ENCODE results near the gene DSCAML1. TPM values are rescaled to one million over a fixed set of nuclear protein-coding genes. Genes with fewer than 3 reads are reported as not detected.
A peak's percentile ranks its signal among the peaks of the same experiment; 100 is the strongest.

DSCAML1 gene
- polyA plus RNA-seq, 1 donor from 2014 or later, result not detected

GRCh38 chr11:117826832-117827231 is 29.8 kb upstream of the DSCAML1 start:
- Mint-ChIP-seq H3K27ac (no peak overlapping the region), H3K4me3 (no peak overlapping the region), H3K36me3 (no peaks in the 10 kb centered on the region), H3K9me3 (peaks cover 0 to 2% (median 0%) of the 10 kb centered on the region in 3 donors), H3K4me1 (peaks cover 1 to 11% (median 5%) of the 10 kb centered on the region in 3 donors), H3K27me3 (peaks cover 20% of the 10 kb centered on the region)

GRCh38 chr11:117826190-117826570 is 29.2 kb upstream of the DSCAML1 start:
- Mint-ChIP-seq H3K4me3 (no peak overlapping the region), H3K27me3 (peaks cover 22% of the 10 kb centered on the region), H3K9me3 (peaks cover 0 to 2% (median 0%) of the 10 kb centered on the region in 3 donors), H3K4me1 (peaks cover 1 to 11% (median 5%) of the 10 kb centered on the region in 3 donors), H3K36me3 (no peaks in the 10 kb centered on the region), H3K27ac (no peak overlapping the region)

- peaks cover 18% of the 10 kb centered on the region for H3K27me3 Mint-ChIP-seq
- no peaks in the 10 kb centered on the region for H3K36me3 Mint-ChIP-seq
- no peak overlapping the region for H3K4me3 Mint-ChIP-seq
- H3K27ac Mint-ChIP-seq, result peak overlapping the region in 1 of 3 donors; percentile 53
- H3K9me3 Mint-ChIP-seq, result peaks cover 0 to 2% (median 0%) of the 10 kb centered on the region in 3 donors
- H3K4me1 Mint-ChIP-seq, result peaks cover 1 to 11% (median 5%) of the 10 kb centered on the region in 3 donors
Observed at GRCh38 chr11:117825538-117826189, 28.6 kb upstream of the DSCAML1 start.

GRCh38 chr11:117824571-117825537 is 27.8 kb upstream of the DSCAML1 start, which contains the start of gene FXYD2:
Gene FXYD2 (minus strand): TSS chr11:117824744. CDS start chr11:117824678, 66 bp downstream.
- no peaks in the 10 kb centered on the region for H3K36me3 Mint-ChIP-seq
- H3K4me1 Mint-ChIP-seq, result peaks cover 1 to 11% (median 5%) of the 10 kb centered on the region in 3 donors
- peaks cover 14% of the 10 kb centered on the region for H3K27me3 Mint-ChIP-seq
- no peak within 1 kb of the TSS for H3K4me3 Mint-ChIP-seq
- no peak within 1 kb of the TSS for H3K27ac Mint-ChIP-seq
- no peaks in the 10 kb centered on the region for H3K9me3 Mint-ChIP-seq

GRCh38 chr11:117823946-117824420 is 27.0 kb upstream of the DSCAML1 start:
- H3K27ac Mint-ChIP-seq, result no peak overlapping the region
- H3K4me3 Mint-ChIP-seq, result no peak overlapping the region
- H3K36me3 Mint-ChIP-seq, result no peaks in the 10 kb centered on the region
- H3K27me3 Mint-ChIP-seq, result peaks cover 14% of the 10 kb centered on the region
- no peaks in the 10 kb centered on the region for H3K9me3 Mint-ChIP-seq
- H3K4me1 Mint-ChIP-seq, result peaks cover 1 to 11% (median 5%) of the 10 kb centered on the region in 3 donors

GRCh38 chr11:117823294-117823945 is 26.4 kb upstream of the DSCAML1 start:
- no peaks in the 10 kb centered on the region for H3K9me3 Mint-ChIP-seq

GRCh38 chr11:117822074-117823033 is 25.3 kb upstream of the DSCAML1 start:
- Mint-ChIP-seq H3K36me3 (no peaks in the 10 kb centered on the region), H3K4me3 (no peak overlapping the region), H3K27me3 (peaks cover 9% of the 10 kb centered on the region), H3K27ac (no peak overlapping the region), H3K4me1 (peaks cover 5 to 12% (median 7%) of the 10 kb centered on the region in 3 donors), H3K9me3 (no peaks in the 10 kb centered on the region)

More at GRCh38 chr11:117823294-117823945, 26.4 kb upstream of the DSCAML1 start:
- Mint-ChIP-seq H3K4me3 (no peak overlapping the region), H3K36me3 (no peaks in the 10 kb centered on the region), H3K27me3 (peaks cover 14% of the 10 kb centered on the region), H3K4me1 (peaks cover 1 to 11% (median 5%) of the 10 kb centered on the region in 3 donors), H3K27ac (no peak overlapping the region)

- H3K9me3 Mint-ChIP-seq, result no peaks in the 10 kb centered on the region
- peaks cover 9% of the 10 kb centered on the region for H3K27me3 Mint-ChIP-seq
- no peak overlapping the region for H3K4me3 Mint-ChIP-seq
- H3K36me3 Mint-ChIP-seq, result no peaks in the 10 kb centered on the region
- H3K4me1 Mint-ChIP-seq, result peaks cover 10 to 14% (median 11%) of the 10 kb centered on the region in 3 donors
- no peak overlapping the region for H3K27ac Mint-ChIP-seq
Observed at GRCh38 chr11:117821431-117821830, 24.4 kb upstream of the DSCAML1 start.

GRCh38 chr11:117820516-117820915 is 23.5 kb upstream of the DSCAML1 start:
- Mint-ChIP-seq H3K27ac (no peak overlapping the region), H3K36me3 (no peaks in the 10 kb centered on the region), H3K9me3 (no peaks in the 10 kb centered on the region), H3K4me3 (no peak overlapping the region), H3K4me1 (peaks cover 18 to 20% (median 19%) of the 10 kb centered on the region in 3 donors), H3K27me3 (peaks cover 7% of the 10 kb centered on the region)

- Mint-ChIP-seq H3K27ac (peak overlapping the region in 1 of 3 donors; percentile 70), H3K4me3 (no peak overlapping the region), H3K27me3 (peaks cover 7% of the 10 kb centered on the region), H3K36me3 (no peaks in the 10 kb centered on the region), H3K4me1 (peaks cover 22 to 24% (median 23%) of the 10 kb centered on the region in 3 donors), H3K9me3 (no peaks in the 10 kb centered on the region)
Observed at GRCh38 chr11:117820071-117820470, 23.1 kb upstream of the DSCAML1 start.

GRCh38 chr11:117819096-117820040 is 22.4 kb upstream of the DSCAML1 start:
- Mint-ChIP-seq H3K36me3 (no peaks in the 10 kb centered on the region), H3K27me3 (peaks cover 6% of the 10 kb centered on the region), H3K4me3 (no peak overlapping the region), H3K4me1 (peaks cover 29 to 31% (median 29%) of the 10 kb centered on the region in 3 donors), H3K27ac (peak overlapping the region in 2 of 3 donors; percentile 17 to 70), H3K9me3 (no peaks in the 10 kb centered on the region)

- Mint-ChIP-seq H3K4me1 (peaks cover 30 to 33% (median 32%) of the 10 kb centered on the region in 3 donors), H3K9me3 (no peaks in the 10 kb centered on the region), H3K27ac (peak overlapping the region in 2 of 3 donors; percentile 78 to 98), H3K27me3 (peaks cover 3% of the 10 kb centered on the region), H3K4me3 (peak overlapping the region in 2 of 4 donors; percentile 70 to 90), H3K36me3 (no peaks in the 10 kb centered on the region)
Observed at GRCh38 chr11:117818041-117818873, 21.2 kb upstream of the DSCAML1 start.
